ENCODE measurements around the gene PDE6A. TPM values are rescaled to one million over a fixed set of nuclear protein-coding genes. Genes with fewer than 3 reads are reported as not detected.

The PDE6A gene
- total RNA-seq (not detected), polyA plus RNA-seq (ENCODE audit: insufficient read depth in 1 of 8, insufficient read length in 8 of 8, low replicate concordance in 1 of 8) (under 1 TPM in 6 of 8 donors, not detected in 2; 0.03 to 0.35 (median 0.08) TPM)
- long read RNA-seq, donor 1, result 0 reads
- long read RNA-seq, donor 2, result 0 reads
- long read RNA-seq, donor 3, result 0 reads
- long read RNA-seq, donor 4, result 0 reads
- long read RNA-seq, donor 5, result 0 reads
- long read RNA-seq, donor 6, result 0 reads
- long read RNA-seq, donor 7, result 0 reads
- long read RNA-seq, donor 8, result 0 reads
- long read RNA-seq, donor 9, result 0 reads
- long read RNA-seq, donor 10, result 0 reads
- long read RNA-seq, donor 11, result 0 reads

DNA sequence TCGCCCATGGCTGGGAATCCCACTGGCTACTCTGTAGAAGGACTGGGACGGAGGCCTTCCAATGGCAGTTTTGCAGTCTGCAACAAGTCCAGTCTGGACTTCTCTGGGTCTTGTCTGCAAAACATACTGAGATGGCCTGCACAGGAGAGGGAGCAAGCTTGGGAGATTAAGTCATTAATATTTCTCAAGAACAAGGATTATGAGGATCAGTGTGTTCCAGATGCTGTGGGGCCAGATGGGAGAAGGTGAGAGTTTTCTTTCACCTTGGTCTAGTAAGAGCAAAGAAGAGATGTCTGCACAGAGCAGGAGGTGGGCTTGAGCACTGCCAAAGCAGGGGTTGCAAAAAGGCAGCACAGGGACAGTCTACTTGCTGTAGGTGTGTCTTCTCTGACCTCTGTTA is at the start of gene PDE6A:
Gene PDE6A (minus strand): TSS at position 128 of the 400 bp plus-strand sequence. CDS start 120 bp downstream, at position 8.
- WGBS (ENCODE audit: insufficient coverage), result no CpG with 5 or more reads among the region's 2 CpGs
- H3K36me3 ChIP-seq (ENCODE audit: control insufficient read depth, insufficient read depth, low read length), result no peaks in the 10 kb centered on the region
- H3K4me1 ChIP-seq (ENCODE audit: control insufficient read depth, insufficient read depth, low read length), result no peaks in the 10 kb centered on the region
- no peaks in the 10 kb centered on the region for H3K9me3 ChIP-seq (replicated peaks; ENCODE audit: control insufficient read depth, low read depth, low read length)
- H3K27ac ChIP-seq (ENCODE audit: low read length), result no peak within 1 kb of the TSS
- no peak within 1 kb of the TSS for H3K4me3 ChIP-seq (ENCODE audit: low read length)
- DNase-seq, result no peak
- peaks cover 2% of the 10 kb centered on the region for H3K27me3 ChIP-seq (ENCODE audit: control insufficient read depth, insufficient read depth, low read length)

DNA sequence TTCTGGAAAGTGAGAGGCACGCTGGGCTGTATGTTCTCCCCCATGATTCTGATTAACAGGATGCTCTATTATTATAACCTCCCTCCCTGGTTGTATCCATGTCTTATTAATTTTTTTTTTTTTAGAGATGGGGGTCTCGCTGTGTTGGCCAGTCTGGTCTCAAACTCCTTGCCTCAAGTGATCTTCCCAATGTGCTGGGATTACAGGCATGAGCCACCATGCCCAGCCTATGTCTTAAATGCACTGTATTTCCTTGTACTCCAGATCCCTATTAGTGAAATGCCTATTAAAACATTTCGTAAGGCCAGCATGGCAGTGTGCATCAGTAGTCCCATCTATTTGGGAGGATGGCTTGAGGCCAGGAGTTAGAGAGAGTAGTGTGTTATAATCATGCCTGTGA is 48.9 kb upstream of the PDE6A start:
- Histone ChIP-seq H3K27me3 (ENCODE audit: control insufficient read depth, insufficient read depth, low read length) (no peaks in the 10 kb centered on the region), H3K4me1 (ENCODE audit: control insufficient read depth, insufficient read depth, low read length) (no peaks in the 10 kb centered on the region), H3K27ac (ENCODE audit: low read length) (no peak overlapping the region), H3K36me3 (ENCODE audit: control insufficient read depth, insufficient read depth, low read length) (peaks cover 9% of the 10 kb centered on the region), H3K4me3 (ENCODE audit: low read length) (no peak overlapping the region), H3K9me3 (replicated peaks; ENCODE audit: control insufficient read depth, low read depth, low read length) (no peaks in the 10 kb centered on the region)
- WGBS (ENCODE audit: insufficient coverage), result no CpG with 5 or more reads among the region's 3 CpGs
- no peak for DNase-seq

DNA sequence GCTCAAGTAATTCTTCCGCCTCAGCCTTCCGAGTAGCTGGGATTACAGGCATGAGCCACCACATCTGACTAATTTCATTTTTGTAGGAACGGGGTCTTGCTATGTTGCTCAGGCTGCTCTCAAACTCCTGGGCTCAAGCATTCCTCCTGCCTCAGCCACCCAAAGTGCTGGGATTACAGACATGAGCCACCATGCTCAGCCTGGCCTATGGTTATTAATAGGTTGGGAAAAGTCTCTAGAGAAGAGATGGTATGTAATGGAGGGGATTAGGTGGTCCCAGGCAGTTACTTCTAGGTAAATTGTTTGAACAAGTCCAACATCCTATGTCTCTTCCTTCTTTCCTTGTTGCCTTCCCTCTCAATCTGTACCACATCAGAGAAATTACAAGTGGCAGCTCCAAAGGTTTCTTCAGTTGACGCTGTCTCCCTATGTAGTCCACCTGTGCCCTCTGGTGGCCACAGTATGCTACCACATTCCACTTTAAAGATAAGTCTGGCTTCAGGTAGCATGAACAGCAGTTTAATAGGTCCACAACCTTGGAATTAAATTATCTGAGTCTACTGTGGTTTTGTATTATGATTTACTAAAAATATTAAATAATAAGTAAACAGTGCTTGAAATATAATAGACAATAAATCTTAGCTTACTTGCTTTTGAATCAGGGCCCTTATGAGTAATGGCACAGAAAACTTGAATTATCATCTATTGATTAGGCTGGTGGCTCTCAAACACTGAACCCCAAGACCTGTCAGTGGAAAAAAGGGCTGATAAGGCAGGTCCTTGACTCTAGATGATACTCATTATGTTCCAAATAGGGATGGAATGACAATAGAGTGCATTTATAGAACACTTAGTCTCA is 46.2 kb upstream of the PDE6A start:
- Histone ChIP-seq H3K27ac (ENCODE audit: low read length) (no peak overlapping the region), H3K36me3 (ENCODE audit: control insufficient read depth, insufficient read depth, low read length) (peaks cover 9% of the 10 kb centered on the region), H3K27me3 (ENCODE audit: control insufficient read depth, insufficient read depth, low read length) (no peaks in the 10 kb centered on the region), H3K4me1 (ENCODE audit: control insufficient read depth, insufficient read depth, low read length) (no peaks in the 10 kb centered on the region), H3K9me3 (replicated peaks; ENCODE audit: control insufficient read depth, low read depth, low read length) (no peaks in the 10 kb centered on the region), H3K4me3 (ENCODE audit: low read length) (no peak overlapping the region)
- 66% methylated on average over 4 of the region's 4 CpGs for WGBS (ENCODE audit: insufficient coverage)
- DNase-seq, result peak; percentile 79

DNA sequence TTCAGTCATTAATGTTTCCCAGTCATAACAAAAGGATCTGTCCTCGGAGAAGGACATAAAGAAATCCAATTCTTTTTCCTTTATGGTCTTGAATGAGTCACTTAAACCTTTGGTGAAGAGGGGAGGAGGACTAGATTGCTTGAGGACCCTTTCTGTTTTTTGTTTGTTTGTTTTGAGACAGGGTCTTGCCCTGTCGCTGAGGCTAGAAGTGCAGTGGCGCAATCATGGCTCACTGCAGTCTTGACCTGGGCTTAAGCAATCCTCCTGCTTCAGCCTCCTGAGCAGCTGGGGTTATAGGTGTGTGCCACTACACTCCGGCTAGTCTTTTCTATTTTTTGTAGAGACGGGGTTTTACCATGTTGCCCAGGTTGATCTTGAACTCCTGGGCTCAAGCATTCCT is 43.5 kb upstream of the PDE6A start:
- Histone ChIP-seq H3K4me1 (ENCODE audit: control insufficient read depth, insufficient read depth, low read length) (no peaks in the 10 kb centered on the region), H3K27ac (ENCODE audit: low read length) (no peak overlapping the region), H3K27me3 (ENCODE audit: control insufficient read depth, insufficient read depth, low read length) (no peaks in the 10 kb centered on the region), H3K4me3 (ENCODE audit: low read length) (no peak overlapping the region), H3K9me3 (replicated peaks; ENCODE audit: control insufficient read depth, low read depth, low read length) (no peaks in the 10 kb centered on the region), H3K36me3 (ENCODE audit: control insufficient read depth, insufficient read depth, low read length) (peaks cover 3% of the 10 kb centered on the region)
- 79% methylated on average over 2 of the region's 5 CpGs for WGBS (ENCODE audit: insufficient coverage)
- no peak for DNase-seq

DNA sequence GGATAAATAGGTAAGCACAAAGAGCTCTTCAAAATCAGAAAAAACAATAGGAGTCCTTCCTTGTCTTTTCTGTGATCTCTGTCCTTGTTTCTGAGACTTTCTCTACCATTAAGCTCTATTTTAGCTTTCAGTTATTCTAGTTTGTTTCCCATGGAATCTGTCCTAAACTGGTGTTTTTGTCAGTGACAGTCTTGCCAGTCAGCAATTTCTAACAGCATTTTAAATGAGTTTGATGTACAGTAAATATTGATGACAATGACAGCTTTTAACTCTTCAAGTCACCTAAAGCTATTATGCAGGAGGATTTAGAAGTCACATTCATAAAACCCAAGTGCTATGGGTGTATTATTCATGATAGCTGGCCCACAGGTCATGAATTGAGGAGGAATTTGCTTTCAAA is 37.9 kb upstream of the PDE6A start:
- Histone ChIP-seq H3K36me3 (ENCODE audit: control insufficient read depth, insufficient read depth, low read length) (peaks cover 30% of the 10 kb centered on the region), H3K4me3 (ENCODE audit: low read length) (no peak overlapping the region), H3K27ac (ENCODE audit: low read length) (no peak overlapping the region), H3K4me1 (ENCODE audit: control insufficient read depth, insufficient read depth, low read length) (no peaks in the 10 kb centered on the region), H3K27me3 (ENCODE audit: control insufficient read depth, insufficient read depth, low read length) (no peaks in the 10 kb centered on the region), H3K9me3 (replicated peaks; ENCODE audit: control insufficient read depth, low read depth, low read length) (no peaks in the 10 kb centered on the region)
- no peak for DNase-seq

DNA sequence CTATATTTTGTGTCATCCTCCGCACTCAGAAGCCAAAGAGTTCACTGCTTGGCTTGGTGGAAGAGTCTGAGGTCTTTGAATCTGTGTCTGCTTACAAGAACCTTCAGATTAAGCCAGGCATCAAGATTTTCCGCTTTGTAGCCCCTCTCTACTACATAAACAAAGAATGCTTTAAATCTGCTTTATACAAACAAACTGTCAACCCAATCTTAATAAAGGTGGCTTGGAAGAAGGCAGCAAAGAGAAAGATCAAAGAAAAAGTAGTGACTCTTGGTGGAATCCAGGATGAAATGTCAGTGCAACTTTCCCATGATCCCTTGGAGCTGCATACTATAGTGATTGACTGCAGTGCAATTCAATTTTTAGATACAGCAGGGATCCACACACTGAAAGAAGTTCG is 36.6 kb upstream of the PDE6A start:
- Histone ChIP-seq H3K27me3 (ENCODE audit: control insufficient read depth, insufficient read depth, low read length) (no peaks in the 10 kb centered on the region), H3K4me1 (ENCODE audit: control insufficient read depth, insufficient read depth, low read length) (no peaks in the 10 kb centered on the region), H3K27ac (ENCODE audit: low read length) (no peak overlapping the region), H3K9me3 (replicated peaks; ENCODE audit: control insufficient read depth, low read depth, low read length) (no peaks in the 10 kb centered on the region), H3K4me3 (ENCODE audit: low read length) (no peak overlapping the region), H3K36me3 (ENCODE audit: control insufficient read depth, insufficient read depth, low read length) (peaks cover 30% of the 10 kb centered on the region)
- no CpG with 5 or more reads among the region's 3 CpGs for WGBS (ENCODE audit: insufficient coverage)
- DNase-seq, result no peak

DNA sequence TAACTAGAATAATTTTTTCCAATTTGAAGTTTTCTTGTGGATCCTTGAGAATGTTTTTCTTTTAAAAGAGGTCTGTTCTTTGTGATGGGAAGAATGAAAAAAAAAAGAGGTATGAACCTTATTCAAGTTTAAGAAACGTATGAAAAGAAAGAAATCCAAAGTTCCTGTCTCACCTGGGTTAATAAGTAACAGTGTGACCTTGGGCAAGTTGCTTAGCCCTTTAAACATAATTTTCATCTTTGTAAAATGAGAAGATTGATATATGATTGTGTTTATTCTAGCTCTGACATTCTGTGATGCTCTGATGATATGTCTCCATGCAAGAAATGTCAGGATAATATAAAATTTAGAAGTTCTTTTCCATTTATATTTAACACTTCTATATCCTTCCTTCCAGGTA is 35.3 kb upstream of the PDE6A start:
- Histone ChIP-seq H3K4me1 (ENCODE audit: control insufficient read depth, insufficient read depth, low read length) (no peaks in the 10 kb centered on the region), H3K27me3 (ENCODE audit: control insufficient read depth, insufficient read depth, low read length) (no peaks in the 10 kb centered on the region), H3K27ac (ENCODE audit: low read length) (no peak overlapping the region), H3K4me3 (ENCODE audit: low read length) (no peak overlapping the region), H3K36me3 (ENCODE audit: control insufficient read depth, insufficient read depth, low read length) (peaks cover 30% of the 10 kb centered on the region), H3K9me3 (replicated peaks; ENCODE audit: control insufficient read depth, low read depth, low read length) (no peaks in the 10 kb centered on the region)
- WGBS (ENCODE audit: insufficient coverage), result no CpG with 5 or more reads among the region's 1 CpG
- DNase-seq, result no peak

DNA sequence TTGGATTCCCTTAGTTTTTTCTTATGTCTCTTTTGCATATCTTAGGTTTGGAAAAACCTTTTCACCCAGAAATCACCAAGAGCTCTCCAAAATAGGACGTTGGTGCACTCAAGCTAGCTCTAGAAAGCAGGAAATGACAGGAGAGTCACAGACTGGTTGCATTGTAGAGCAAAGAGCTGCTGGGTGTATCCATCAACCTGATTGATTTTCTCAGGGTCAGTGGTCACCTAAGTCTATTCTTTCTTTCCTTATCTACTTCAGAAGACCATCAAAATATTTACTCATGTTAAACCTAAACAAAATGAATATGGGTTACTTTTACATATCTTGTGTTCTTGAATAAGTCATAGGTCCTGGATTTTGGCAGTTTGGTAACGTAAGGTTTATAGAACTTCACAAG is 30.8 kb upstream of the PDE6A start:
- Histone ChIP-seq H3K4me3 (ENCODE audit: low read length) (no peak overlapping the region), H3K9me3 (replicated peaks; ENCODE audit: control insufficient read depth, low read depth, low read length) (no peaks in the 10 kb centered on the region), H3K27me3 (ENCODE audit: control insufficient read depth, insufficient read depth, low read length) (no peaks in the 10 kb centered on the region), H3K27ac (ENCODE audit: low read length) (no peak overlapping the region), H3K36me3 (ENCODE audit: control insufficient read depth, insufficient read depth, low read length) (peaks cover 23% of the 10 kb centered on the region), H3K4me1 (ENCODE audit: control insufficient read depth, insufficient read depth, low read length) (no peaks in the 10 kb centered on the region)
- WGBS (ENCODE audit: insufficient coverage), result 70% methylated on average over 2 of the region's 2 CpGs
- no peak for DNase-seq

DNA sequence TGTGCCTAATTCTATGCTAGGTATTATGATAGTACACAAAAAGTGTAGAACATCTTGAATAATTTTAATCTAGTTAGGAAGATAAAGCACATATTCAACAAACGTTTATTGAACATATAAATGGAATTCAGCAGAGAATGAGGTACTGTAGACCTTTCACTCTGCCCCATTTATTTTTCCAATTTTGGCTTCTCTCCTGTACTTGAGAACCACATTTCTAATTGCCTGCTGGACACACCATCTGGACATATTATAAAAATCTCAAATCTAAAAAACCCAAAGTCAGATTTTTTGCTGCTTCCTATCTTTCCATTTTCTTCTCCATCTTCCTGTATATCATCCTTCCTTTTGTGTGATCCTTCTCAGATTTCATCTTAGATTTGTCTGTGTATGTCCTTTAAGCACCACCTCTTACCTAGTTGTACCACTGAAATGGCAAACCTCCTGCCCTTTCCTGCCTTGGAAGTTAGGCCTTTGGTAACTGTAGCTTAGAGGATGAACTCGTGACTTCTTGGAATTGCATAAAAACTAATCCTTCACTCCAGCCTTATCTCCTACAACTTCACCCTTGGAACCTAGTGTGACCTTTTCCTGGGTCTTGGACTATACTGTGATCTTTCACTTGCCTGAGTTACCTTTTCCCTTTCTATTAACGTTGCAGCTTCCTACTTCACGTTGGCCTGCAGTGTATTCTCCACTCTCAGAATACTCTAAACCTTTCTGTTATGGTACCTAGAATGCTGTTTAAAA is 24.8 kb upstream of the PDE6A start:
- DNase-seq, result no peak
- no peak overlapping the region for H3K27ac ChIP-seq (ENCODE audit: low read length)
- H3K4me1 ChIP-seq (ENCODE audit: control insufficient read depth, insufficient read depth, low read length), result no peaks in the 10 kb centered on the region
- no peaks in the 10 kb centered on the region for H3K27me3 ChIP-seq (ENCODE audit: control insufficient read depth, insufficient read depth, low read length)
- H3K36me3 ChIP-seq (ENCODE audit: control insufficient read depth, insufficient read depth, low read length), result peaks cover 5% of the 10 kb centered on the region
- 75% methylated on average over 1 of the region's 4 CpGs for WGBS (ENCODE audit: insufficient coverage)
- H3K4me3 ChIP-seq (ENCODE audit: low read length), result no peak overlapping the region
- H3K9me3 ChIP-seq (replicated peaks; ENCODE audit: control insufficient read depth, low read depth, low read length), result no peaks in the 10 kb centered on the region

DNA sequence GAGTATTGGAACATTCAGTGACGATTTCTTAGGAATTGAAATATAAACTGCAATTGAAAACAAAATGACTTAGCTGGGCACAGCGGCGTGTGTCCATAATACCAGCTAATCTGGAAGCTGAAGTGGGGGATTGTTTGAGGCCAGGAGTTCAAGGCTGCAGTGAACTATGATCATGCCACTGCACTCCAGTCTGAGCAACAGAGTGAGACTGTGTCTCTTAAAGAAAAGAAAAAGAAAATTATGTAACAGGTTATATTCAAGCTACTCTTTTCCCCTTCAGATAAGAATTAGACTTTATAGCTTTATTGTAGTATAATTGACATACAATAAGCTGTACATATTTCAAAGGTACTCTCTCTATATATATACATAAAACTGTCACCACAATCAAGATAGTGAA is 22.4 kb upstream of the PDE6A start:
- peaks cover 5% of the 10 kb centered on the region for H3K36me3 ChIP-seq (ENCODE audit: control insufficient read depth, insufficient read depth, low read length)
- no peak overlapping the region for H3K27ac ChIP-seq (ENCODE audit: low read length)
- H3K4me1 ChIP-seq (ENCODE audit: control insufficient read depth, insufficient read depth, low read length), result no peaks in the 10 kb centered on the region
- no peak for DNase-seq
- H3K27me3 ChIP-seq (ENCODE audit: control insufficient read depth, insufficient read depth, low read length), result no peaks in the 10 kb centered on the region
- WGBS (ENCODE audit: insufficient coverage), result 52% methylated on average over 2 of the region's 3 CpGs
- H3K4me3 ChIP-seq (ENCODE audit: low read length), result no peak overlapping the region
- no peaks in the 10 kb centered on the region for H3K9me3 ChIP-seq (replicated peaks; ENCODE audit: control insufficient read depth, low read depth, low read length)
